Measurements from ENCODE around the gene ITGB4. TPM values are rescaled to one million over a fixed set of nuclear protein-coding genes. Genes with fewer than 3 reads are reported as not detected.
A peak's percentile ranks its signal among the peaks of the same experiment; 100 is the strongest.

ITGB4 gene
- total and polyA plus RNA-seq, 2 of the 13 experiments (the other 11 are each of a cell fraction or from before 2014, with no cell fraction given) = 6.9 to 14.5 TPM

DNA sequence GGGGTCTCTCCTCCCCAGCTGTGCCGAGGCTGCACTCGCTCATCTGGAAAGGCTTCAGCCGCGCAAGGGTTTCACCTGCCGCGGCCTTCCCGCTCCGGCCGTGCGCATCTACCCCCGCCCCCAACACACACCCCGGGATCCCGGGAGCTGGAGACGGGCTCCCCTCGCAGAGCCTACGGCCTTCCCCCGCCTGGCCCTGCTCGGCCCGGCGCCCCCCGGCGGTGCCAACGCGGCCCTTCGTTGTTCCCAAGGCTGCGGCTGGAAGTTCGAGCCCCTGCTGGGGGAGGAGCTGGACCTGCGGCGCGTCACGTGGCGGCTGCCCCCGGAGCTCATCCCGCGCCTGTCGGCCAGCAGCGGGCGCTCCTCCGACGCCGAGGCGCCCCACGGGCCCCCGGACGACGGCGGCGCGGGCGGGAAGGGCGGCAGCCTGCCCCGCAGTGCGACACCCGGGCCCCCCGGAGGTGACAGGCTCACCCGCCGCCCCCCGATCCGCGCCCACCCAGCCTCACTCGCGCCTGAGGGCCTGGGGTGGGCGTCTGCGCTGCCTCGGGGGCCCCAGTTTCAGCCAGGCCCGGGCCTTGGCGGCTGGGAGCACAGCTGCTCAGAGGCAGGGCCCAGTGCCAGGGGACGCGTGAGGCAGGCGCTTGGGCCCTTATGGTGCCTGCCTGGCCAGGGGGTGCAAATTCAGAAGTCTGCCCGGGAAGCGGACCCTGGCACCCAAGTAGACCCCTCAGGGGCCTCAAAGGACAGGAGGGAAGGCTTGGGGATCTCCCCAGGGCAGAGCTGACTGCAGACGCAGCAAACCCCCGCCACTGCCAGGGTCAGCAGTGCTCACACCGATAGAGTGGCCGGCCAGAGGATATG is 32.5 kb downstream of the ITGB4 start:
- H3K4me3 ChIP-seq (replicated peaks in 1 of 3; ENCODE audit: insufficient read depth in 1 of 3, low read depth in 2 of 3, low read length in 3 of 3) = peak overlapping the region; percentile 29 to 69 (median 39); a peak in 5 of 6 replicates
- H4K20me1 ChIP-seq (ENCODE audit: insufficient read depth, low read length) = no peaks in the 10 kb centered on the region
- H3K27ac ChIP-seq (ENCODE audit: extremely low read length, insufficient read depth, low read length) = peak overlapping the region; percentile 72
- H3K4me1 ChIP-seq (ENCODE audit: insufficient read depth, low read length) = peaks cover 67% of the 10 kb centered on the region
- BruUV-seq (replicated peaks) = TSS peak; percentile 85
- H3K79me2 ChIP-seq (ENCODE audit: insufficient read depth, low read length) = no peaks in the 10 kb centered on the region
- 64% methylated on average over 7 of the region's 76 CpGs for WGBS (ENCODE audit: low lambda C conversion rate)
- peak; percentile 67 for DNase-seq (ENCODE audit: low spot score)
- POLR2A ChIA-PET = interaction anchor here (0.5 to 5.8 kb wide), 26 partner anchors 10 to 622 kb away, joined by 3 to 116 read pairs (median 8); partner anchors contain the start of genes GALK1, NT5C, RECQL5 and SAP30BP
- CTCF ChIA-PET (ENCODE audit: low intra/inter-chr PET ratio, low total read pairs) = interaction anchor here (1.3 to 2.8 kb wide), 5 partner anchors 11 to 153 kb away, joined by 3 to 12 read pairs (median 4); partner anchors contain the start of gene GALK1
- no peaks in the 10 kb centered on the region for H3K36me3 ChIP-seq (replicated peaks in 1 of 2; ENCODE audit: control insufficient read depth in 1 of 2, insufficient read depth in 2 of 2, low read length in 2 of 2)
- intact Hi-C loops (cut with micrococcal nuclease; ENCODE audit: unreplicated experiment) = loop anchor here (5.0 kb wide), 1 partner anchor 141 kb away; no protein-coding TSS in a partner anchor
- FAIRE-seq = no peak
- no peaks in the 10 kb centered on the region for H3K27me3 ChIP-seq (ENCODE audit: control insufficient read depth in 1 of 2, insufficient read depth in 2 of 2, low read length in 2 of 2)
- peak overlapping the region; percentile 75 for H3K9ac ChIP-seq (ENCODE audit: insufficient read depth, low read depth, low read length)
- H3K9me3 ChIP-seq (ENCODE audit: low read length) = no peaks in the 10 kb centered on the region
- ATAC-seq = peak; percentile 55
- no peak overlapping the region for H2AFZ ChIP-seq (ENCODE audit: low read length)
- in situ Hi-C loops (cut with HindIII; ENCODE audit: extremely low pct_ligation_motif_present, low pct_unique_long_range_greater_than_20kb) = loop anchor here (5.0 to 10.0 kb wide), 2 partner anchors 76 to 139 kb away; no protein-coding TSS in a partner anchor
- peak overlapping the region; percentile 89 for H3K4me2 ChIP-seq (ENCODE audit: low read depth, low read length)
- TF ChIP-seq IRX3 (CRISPR knock-in tag; IDR thresholded peaks at IDR 0.05; ENCODE audit: borderline replicate concordance, low read depth) (peak; percentile 98), ISL2 (CRISPR knock-in tag; IDR thresholded peaks at IDR 0.05) (peak; percentile 10; the same call in 1 of the 2 replicates), YEATS4 (CRISPR knock-in tag; IDR thresholded peaks at IDR 0.05; ENCODE audit: borderline replicate concordance) (peak; percentile 80; the same call in 1 of the 2 replicates), PAWR (CRISPR knock-in tag; IDR thresholded peaks at IDR 0.05; ENCODE audit: borderline replicate concordance) (no peak), NPAS2 (CRISPR knock-in tag; IDR thresholded peaks at IDR 0.05; ENCODE audit: borderline replicate concordance) (no peak), ZNF251 (CRISPR knock-in tag; IDR thresholded peaks at IDR 0.05) (no peak), ZFP36 (IDR thresholded peaks at IDR 0.05; ENCODE audit: borderline replicate concordance, low read depth, low read length, partially characterized antibody) (no peak), ELF4 (CRISPR knock-in tag; IDR thresholded peaks at IDR 0.05; ENCODE audit: borderline replicate concordance) (no peak), RFXAP (CRISPR knock-in tag; IDR thresholded peaks at IDR 0.05; ENCODE audit: borderline replicate concordance) (peak; percentile 89), ZNF550 (CRISPR knock-in tag; IDR thresholded peaks at IDR 0.05; ENCODE audit: borderline replicate concordance) (peak; percentile 30; the same call in 1 of the 2 replicates), MAFG (CRISPR knock-in tag; IDR thresholded peaks at IDR 0.05) (no peak)
- TF ChIP-seq, protein P1, sequence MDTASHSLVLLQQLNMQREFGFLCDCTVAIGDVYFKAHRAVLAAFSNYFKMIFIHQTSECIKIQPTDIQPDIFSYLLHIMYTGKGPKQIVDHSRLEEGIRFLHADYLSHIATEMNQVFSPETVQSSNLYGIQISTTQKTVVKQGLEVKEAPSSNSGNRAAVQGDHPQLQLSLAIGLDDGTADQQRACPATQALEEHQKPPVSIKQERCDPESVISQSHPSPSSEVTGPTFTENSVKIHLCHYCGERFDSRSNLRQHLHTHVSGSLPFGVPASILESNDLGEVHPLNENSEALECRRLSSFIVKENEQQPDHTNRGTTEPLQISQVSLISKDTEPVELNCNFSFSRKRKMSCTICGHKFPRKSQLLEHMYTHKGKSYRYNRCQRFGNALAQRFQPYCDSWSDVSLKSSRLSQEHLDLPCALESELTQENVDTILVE (CRISPR knock-in tag; IDR thresholded peaks at IDR 0.05) = peak; percentile 33; the same call in 1 of the 2 replicates
- TF ChIP-seq, protein P2, sequence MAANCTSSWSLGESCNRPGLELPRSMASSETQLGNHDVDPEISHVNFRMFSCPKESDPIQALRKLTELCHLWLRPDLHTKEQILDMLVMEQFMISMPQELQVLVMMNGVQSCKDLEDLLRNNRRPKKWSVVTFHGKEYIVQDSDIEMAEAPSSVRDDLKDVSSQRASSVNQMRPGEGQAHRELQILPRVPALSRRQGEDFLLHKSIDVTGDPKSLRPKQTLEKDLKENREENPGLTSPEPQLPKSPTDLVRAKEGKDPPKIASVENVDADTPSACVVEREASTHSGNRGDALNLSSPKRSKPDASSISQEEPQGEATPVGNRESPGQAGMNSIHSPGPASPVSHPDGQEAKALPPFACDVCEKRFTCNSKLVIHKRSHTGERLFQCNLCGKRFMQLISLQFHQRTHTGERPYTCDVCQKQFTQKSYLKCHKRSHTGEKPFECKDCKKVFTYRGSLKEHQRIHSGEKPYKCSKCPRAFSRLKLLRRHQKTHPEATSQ (CRISPR knock-in tag; IDR thresholded peaks at IDR 0.05; ENCODE audit: borderline replicate concordance) = peak; percentile 92; the same call in 1 of the 2 replicates
- TF ChIP-seq, protein P3, sequence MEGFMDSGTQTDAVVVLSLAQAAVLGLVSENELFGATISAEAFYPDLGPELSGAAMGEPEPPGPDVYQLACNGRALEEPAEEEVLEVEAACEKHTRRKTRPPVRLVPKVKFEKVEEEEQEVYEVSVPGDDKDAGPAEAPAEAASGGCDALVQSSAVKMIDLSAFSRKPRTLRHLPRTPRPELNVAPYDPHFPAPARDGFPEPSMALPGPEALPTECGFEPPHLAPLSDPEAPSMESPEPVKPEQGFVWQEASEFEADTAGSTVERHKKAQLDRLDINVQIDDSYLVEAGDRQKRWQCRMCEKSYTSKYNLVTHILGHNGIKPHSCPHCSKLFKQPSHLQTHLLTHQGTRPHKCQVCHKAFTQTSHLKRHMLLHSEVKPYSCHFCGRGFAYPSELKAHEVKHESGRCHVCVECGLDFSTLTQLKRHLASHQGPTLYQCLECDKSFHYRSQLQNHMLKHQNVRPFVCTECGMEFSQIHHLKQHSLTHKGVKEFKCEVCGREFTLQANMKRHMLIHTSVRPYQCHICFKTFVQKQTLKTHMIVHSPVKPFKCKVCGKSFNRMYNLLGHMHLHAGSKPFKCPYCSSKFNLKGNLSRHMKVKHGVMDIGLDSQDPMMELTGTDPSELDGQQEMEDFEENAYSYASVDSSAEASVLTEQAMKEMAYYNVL (CRISPR knock-in tag; IDR thresholded peaks at IDR 0.05; ENCODE audit: borderline replicate concordance) = peak; percentile 26; the same call in 1 of the 2 replicates
- TF ChIP-seq, protein P4, sequence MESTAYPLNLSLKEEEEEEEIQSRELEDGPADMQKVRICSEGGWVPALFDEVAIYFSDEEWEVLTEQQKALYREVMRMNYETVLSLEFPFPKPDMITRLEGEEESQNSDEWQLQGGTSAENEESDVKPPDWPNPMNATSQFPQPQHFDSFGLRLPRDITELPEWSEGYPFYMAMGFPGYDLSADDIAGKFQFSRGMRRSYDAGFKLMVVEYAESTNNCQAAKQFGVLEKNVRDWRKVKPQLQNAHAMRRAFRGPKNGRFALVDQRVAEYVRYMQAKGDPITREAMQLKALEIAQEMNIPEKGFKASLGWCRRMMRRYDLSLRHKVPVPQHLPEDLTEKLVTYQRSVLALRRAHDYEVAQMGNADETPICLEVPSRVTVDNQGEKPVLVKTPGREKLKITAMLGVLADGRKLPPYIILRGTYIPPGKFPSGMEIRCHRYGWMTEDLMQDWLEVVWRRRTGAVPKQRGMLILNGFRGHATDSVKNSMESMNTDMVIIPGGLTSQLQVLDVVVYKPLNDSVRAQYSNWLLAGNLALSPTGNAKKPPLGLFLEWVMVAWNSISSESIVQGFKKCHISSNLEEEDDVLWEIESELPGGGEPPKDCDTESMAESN (CRISPR knock-in tag; conservative IDR thresholded peaks at IDR 0.05) = peak; percentile 90; the same call in 1 of the 2 replicates
